Measurements from ENCODE around the gene ANKZF1.

The ANKZF1 gene

GRCh38 chr2:219250049-219250781, 20.6 kb downstream of the ANKZF1 start:
- peaks cover 4% of the 10 kb centered on the region for H3K79me2 ChIP-seq (ENCODE audit: control insufficient read depth, insufficient read depth, low read length, poor library complexity)
- no peak overlapping the region for H3K4me2 ChIP-seq (ENCODE audit: low read length)
- H3K27ac ChIP-seq (ENCODE audit: low read depth, low read length) = no peak overlapping the region
- peaks cover 10% of the 10 kb centered on the region for H3K9me3 ChIP-seq (ENCODE audit: insufficient read depth, low read depth, low read length)
- peaks cover 8 to 13% of the 10 kb centered on the region in 2 experiments for H3K36me3 ChIP-seq (ENCODE audit: control insufficient read depth in 1 of 2, insufficient read depth in 2 of 2, low read length in 2 of 2)
- H3K27me3 ChIP-seq (ENCODE audit: insufficient read depth, low read length) = peaks cover 40% of the 10 kb centered on the region
- H3K18ac ChIP-seq (ENCODE audit: low read length) = no peak overlapping the region
- H2AFZ ChIP-seq (ENCODE audit: insufficient read depth, low read length, poor library complexity) = no peak overlapping the region
- peaks cover 5% of the 10 kb centered on the region for H3K79me1 ChIP-seq (ENCODE audit: low read length)
- no peak overlapping the region for H3K14ac ChIP-seq (ENCODE audit: low read length)
- peaks cover 23 to 30% of the 10 kb centered on the region in 2 experiments for H3K4me1 ChIP-seq (ENCODE audit: control insufficient read depth in 1 of 2, insufficient read depth in 2 of 2, low read length in 2 of 2)
- no peak for DNase-seq
- no peak overlapping the region for H3K4me3 ChIP-seq (ENCODE audit: low read depth, low read length)
- H2BK120ac ChIP-seq (ENCODE audit: insufficient read depth, low read length, poor library complexity) = no peak overlapping the region
- H4K8ac ChIP-seq (ENCODE audit: low read depth, low read length) = no peak overlapping the region
- H2BK12ac ChIP-seq (ENCODE audit: low read length) = no peak overlapping the region
- no peak overlapping the region for H4K91ac ChIP-seq (ENCODE audit: low read depth, low read length)
- H2AK5ac ChIP-seq (ENCODE audit: low read length) = no peak overlapping the region
- no peak overlapping the region for H3K4ac ChIP-seq (ENCODE audit: low read depth, low read length)
- H3K9ac ChIP-seq (ENCODE audit: low read length) = no peak overlapping the region
- no CpG with 5 or more reads among the region's 22 CpGs for WGBS (ENCODE audit: extremely low coverage, insufficient coverage, insufficient read length)
- no peak overlapping the region for H4K12ac ChIP-seq (ENCODE audit: low read depth, low read length)
- no peak overlapping the region for H3K23ac ChIP-seq (ENCODE audit: low read length)
- no peak overlapping the region for H2BK5ac ChIP-seq (ENCODE audit: low read depth, low read length, poor library complexity)

- no CpG with 5 or more reads among the region's 6 CpGs for WGBS (ENCODE audit: extremely low coverage, insufficient coverage, insufficient read length)
Measured at GRCh38 chr2:219251656-219252055, 22.1 kb downstream of the ANKZF1 start.

GRCh38 chr2:219252084-219252483, 22.5 kb downstream of the ANKZF1 start:
- no peaks in the 10 kb centered on the region for H3K79me2 ChIP-seq (ENCODE audit: control insufficient read depth, insufficient read depth, low read length, poor library complexity)
- H3K79me1 ChIP-seq (ENCODE audit: low read length) = no peaks in the 10 kb centered on the region
- H3K27me3 ChIP-seq (ENCODE audit: insufficient read depth, low read length) = peaks cover 44% of the 10 kb centered on the region
- no peak overlapping the region for H2AK5ac ChIP-seq (ENCODE audit: low read length)
- DNase-seq = no peak
- no peak overlapping the region for H2BK12ac ChIP-seq (ENCODE audit: low read length)
- no peak overlapping the region for H2BK120ac ChIP-seq (ENCODE audit: insufficient read depth, low read length, poor library complexity)
- no peak overlapping the region for H4K8ac ChIP-seq (ENCODE audit: low read depth, low read length)
- peaks cover 8 to 13% of the 10 kb centered on the region in 2 experiments for H3K36me3 ChIP-seq (ENCODE audit: control insufficient read depth in 1 of 2, insufficient read depth in 2 of 2, low read length in 2 of 2)
- peaks cover 10% of the 10 kb centered on the region for H3K9me3 ChIP-seq (ENCODE audit: insufficient read depth, low read depth, low read length)
- no peak overlapping the region for H3K9ac ChIP-seq (ENCODE audit: low read length)
- no CpG with 5 or more reads among the region's 5 CpGs for WGBS (ENCODE audit: extremely low coverage, insufficient coverage, insufficient read length)
- H3K4ac ChIP-seq (ENCODE audit: low read depth, low read length) = no peak overlapping the region
- peaks cover 18 to 26% of the 10 kb centered on the region in 2 experiments for H3K4me1 ChIP-seq (ENCODE audit: control insufficient read depth in 1 of 2, insufficient read depth in 2 of 2, low read length in 2 of 2)
- H4K91ac ChIP-seq (ENCODE audit: low read depth, low read length) = no peak overlapping the region
- H3K4me3 ChIP-seq (ENCODE audit: low read depth, low read length) = no peak overlapping the region
- H3K23ac ChIP-seq (ENCODE audit: low read length) = peak overlapping the region; percentile 44
- H3K4me2 ChIP-seq (ENCODE audit: low read length) = no peak overlapping the region
- no peak overlapping the region for H3K27ac ChIP-seq (ENCODE audit: low read depth, low read length)
- no peak overlapping the region for H4K12ac ChIP-seq (ENCODE audit: low read depth, low read length)
- H3K14ac ChIP-seq (ENCODE audit: low read length) = no peak overlapping the region
- H2AFZ ChIP-seq (ENCODE audit: insufficient read depth, low read length, poor library complexity) = no peak overlapping the region
- H3K18ac ChIP-seq (ENCODE audit: low read length) = no peak overlapping the region
- no peak overlapping the region for H2BK5ac ChIP-seq (ENCODE audit: low read depth, low read length, poor library complexity)

More at GRCh38 chr2:219251656-219252055, 22.1 kb downstream of the ANKZF1 start:
- H4K12ac ChIP-seq (ENCODE audit: low read depth, low read length) = no peak overlapping the region
- H3K27me3 ChIP-seq (ENCODE audit: insufficient read depth, low read length) = peaks cover 44% of the 10 kb centered on the region
- peaks cover 18 to 26% of the 10 kb centered on the region in 2 experiments for H3K4me1 ChIP-seq (ENCODE audit: control insufficient read depth in 1 of 2, insufficient read depth in 2 of 2, low read length in 2 of 2)
- no peak overlapping the region for H2AFZ ChIP-seq (ENCODE audit: insufficient read depth, low read length, poor library complexity)
- H3K23ac ChIP-seq (ENCODE audit: low read length) = no peak overlapping the region
- H3K9ac ChIP-seq (ENCODE audit: low read length) = no peak overlapping the region
- H3K27ac ChIP-seq (ENCODE audit: low read depth, low read length) = no peak overlapping the region
- H3K4ac ChIP-seq (ENCODE audit: low read depth, low read length) = no peak overlapping the region
- no peak overlapping the region for H2BK12ac ChIP-seq (ENCODE audit: low read length)
- H4K8ac ChIP-seq (ENCODE audit: low read depth, low read length) = no peak overlapping the region
- H3K9me3 ChIP-seq (ENCODE audit: insufficient read depth, low read depth, low read length) = peaks cover 10% of the 10 kb centered on the region
- H2BK5ac ChIP-seq (ENCODE audit: low read depth, low read length, poor library complexity) = no peak overlapping the region
- peaks cover 8 to 13% of the 10 kb centered on the region in 2 experiments for H3K36me3 ChIP-seq (ENCODE audit: control insufficient read depth in 1 of 2, insufficient read depth in 2 of 2, low read length in 2 of 2)
- DNase-seq = no peak
- H3K18ac ChIP-seq (ENCODE audit: low read length) = no peak overlapping the region
- no peaks in the 10 kb centered on the region for H3K79me2 ChIP-seq (ENCODE audit: control insufficient read depth, insufficient read depth, low read length, poor library complexity)
- no peak overlapping the region for H2BK120ac ChIP-seq (ENCODE audit: insufficient read depth, low read length, poor library complexity)
- no peak overlapping the region for H4K91ac ChIP-seq (ENCODE audit: low read depth, low read length)
- H3K79me1 ChIP-seq (ENCODE audit: low read length) = no peaks in the 10 kb centered on the region
- no peak overlapping the region for H3K4me2 ChIP-seq (ENCODE audit: low read length)
- H2AK5ac ChIP-seq (ENCODE audit: low read length) = no peak overlapping the region
- H3K14ac ChIP-seq (ENCODE audit: low read length) = no peak overlapping the region
- no peak overlapping the region for H3K4me3 ChIP-seq (ENCODE audit: low read depth, low read length)

- H2BK5ac ChIP-seq (ENCODE audit: low read depth, low read length, poor library complexity) = no peak overlapping the region
- H3K79me1 ChIP-seq (ENCODE audit: low read length) = no peaks in the 10 kb centered on the region
- H3K4me1 ChIP-seq (ENCODE audit: control insufficient read depth in 1 of 2, insufficient read depth in 2 of 2, low read length in 2 of 2) = peaks cover 18 to 26% of the 10 kb centered on the region in 2 experiments
- no peak overlapping the region for H3K27ac ChIP-seq (ENCODE audit: low read depth, low read length)
- H3K14ac ChIP-seq (ENCODE audit: low read length) = no peak overlapping the region
- no peak overlapping the region for H3K9ac ChIP-seq (ENCODE audit: low read length)
- peaks cover 6 to 10% of the 10 kb centered on the region in 2 experiments for H3K36me3 ChIP-seq (ENCODE audit: control insufficient read depth in 1 of 2, insufficient read depth in 2 of 2, low read length in 2 of 2)
- H2BK120ac ChIP-seq (ENCODE audit: insufficient read depth, low read length, poor library complexity) = no peak overlapping the region
- H3K18ac ChIP-seq (ENCODE audit: low read length) = no peak overlapping the region
- no peak overlapping the region for H3K4me2 ChIP-seq (ENCODE audit: low read length)
- H4K12ac ChIP-seq (ENCODE audit: low read depth, low read length) = no peak overlapping the region
- WGBS (ENCODE audit: extremely low coverage, insufficient coverage, insufficient read length) = no CpG with 5 or more reads among the region's 9 CpGs
- peaks cover 44% of the 10 kb centered on the region for H3K27me3 ChIP-seq (ENCODE audit: insufficient read depth, low read length)
- no peaks in the 10 kb centered on the region for H3K79me2 ChIP-seq (ENCODE audit: control insufficient read depth, insufficient read depth, low read length, poor library complexity)
- H4K8ac ChIP-seq (ENCODE audit: low read depth, low read length) = no peak overlapping the region
- DNase-seq = no peak
- H3K23ac ChIP-seq (ENCODE audit: low read length) = no peak overlapping the region
- no peak overlapping the region for H2AK5ac ChIP-seq (ENCODE audit: low read length)
- no peak overlapping the region for H4K91ac ChIP-seq (ENCODE audit: low read depth, low read length)
- no peak overlapping the region for H3K4ac ChIP-seq (ENCODE audit: low read depth, low read length)
- H3K9me3 ChIP-seq (ENCODE audit: insufficient read depth, low read depth, low read length) = peaks cover 10% of the 10 kb centered on the region
- H3K4me3 ChIP-seq (ENCODE audit: low read depth, low read length) = no peak overlapping the region
- H2BK12ac ChIP-seq (ENCODE audit: low read length) = no peak overlapping the region
- H2AFZ ChIP-seq (ENCODE audit: insufficient read depth, low read length, poor library complexity) = no peak overlapping the region
Measured at GRCh38 chr2:219252570-219252899, 22.9 kb downstream of the ANKZF1 start.

Data from trophoblast cell (in vitro differentiated cells and primary cell).